CD4-positive, alpha-beta T cell treated with Interleukin-2 at 100 ng/mL for 4 hours (primary cell): ENCODE results near the gene REEP6.
"Not testable (repeated sequence)": the region's sequence is repeated elsewhere in the genome, so short reads cannot be mapped to it uniquely, and the experiment has no call there.

Experiments used
- DNase-seq: peaks from one replicate; pipeline ENCODE4 v3.0.0-alpha.2; 2020; ENCODE audit warnings: low spot score

The REEP6 gene

DNA sequence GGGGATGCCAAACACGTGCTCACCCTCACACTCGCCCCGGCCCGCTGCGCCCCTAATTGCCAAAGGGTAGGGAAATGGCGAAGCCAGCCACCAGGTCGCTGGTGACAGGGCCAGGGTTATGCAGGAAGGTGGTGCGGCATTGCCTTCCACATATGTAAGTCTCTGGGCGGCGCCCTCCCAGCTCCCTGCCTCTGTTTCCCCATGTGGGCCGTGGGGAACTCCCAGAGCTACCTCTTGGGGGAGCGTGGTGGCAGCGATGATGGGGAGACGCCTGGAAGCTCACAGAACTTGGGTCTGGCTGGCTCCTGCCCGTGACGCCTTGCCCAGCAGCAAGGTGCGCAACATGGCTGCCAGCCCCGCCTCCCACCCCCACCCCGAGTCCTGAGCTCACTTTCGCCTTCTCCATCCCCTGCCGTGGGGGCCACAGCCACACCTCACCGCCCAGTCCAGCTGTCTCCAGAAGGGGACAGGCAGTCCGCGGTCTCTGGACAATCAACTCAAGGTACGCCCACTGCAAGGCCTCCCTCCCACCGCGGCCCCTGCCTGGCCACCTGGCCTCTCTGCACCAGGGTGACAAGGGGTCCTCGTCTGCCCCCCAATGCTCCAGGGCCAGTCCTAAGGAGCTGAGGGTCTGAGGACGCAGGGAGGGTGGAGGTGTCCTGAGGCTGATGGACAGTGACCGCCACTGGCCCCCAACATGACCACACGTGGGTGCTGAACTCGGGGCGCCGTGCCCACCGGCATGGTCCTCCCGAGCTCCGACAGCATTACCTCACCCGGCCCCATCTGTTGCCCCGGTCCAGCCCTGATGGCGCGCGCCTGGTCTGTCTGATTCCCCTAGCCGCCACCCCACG is 18.5 kb upstream of the REEP6 start:
- DNase-seq: no peak

DNA sequence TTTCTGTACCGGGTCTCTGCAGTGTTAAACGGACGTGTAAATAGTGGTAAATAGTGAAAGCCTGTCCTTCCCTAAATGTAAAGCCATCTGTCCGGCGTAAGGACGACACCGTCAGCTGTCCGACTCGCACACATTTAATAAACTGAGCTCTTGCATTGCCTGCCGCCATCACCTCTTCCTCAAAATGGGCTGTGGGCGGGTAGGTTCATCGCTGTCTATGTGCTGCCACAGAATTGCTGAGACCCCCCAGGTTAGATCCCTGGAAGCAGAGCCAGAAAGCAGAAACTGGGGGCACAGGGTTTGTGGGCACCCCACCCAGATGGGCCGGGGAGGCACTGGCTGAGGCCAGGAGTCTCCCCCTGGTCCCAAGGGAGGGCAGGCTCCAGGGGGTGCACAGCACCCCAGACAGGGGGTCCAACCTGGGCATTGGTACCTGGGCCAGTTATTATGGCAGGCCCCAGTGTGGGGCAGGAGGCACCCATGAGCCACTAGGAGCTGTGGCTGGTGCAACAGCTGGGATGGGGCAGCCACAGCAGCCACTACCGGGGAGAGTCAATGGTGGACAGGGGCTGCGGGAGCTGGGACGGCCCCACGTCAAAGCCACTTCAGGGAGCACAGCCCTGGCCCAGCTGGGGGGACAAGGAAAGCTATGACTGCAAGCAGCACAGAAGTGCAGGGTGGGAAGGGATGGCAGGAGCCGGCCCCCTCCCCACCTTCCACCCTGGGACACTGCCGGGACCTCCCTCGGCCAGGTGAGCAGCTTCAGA is 17.7 kb upstream of the REEP6 start:
- DNase-seq: no peak

DNA sequence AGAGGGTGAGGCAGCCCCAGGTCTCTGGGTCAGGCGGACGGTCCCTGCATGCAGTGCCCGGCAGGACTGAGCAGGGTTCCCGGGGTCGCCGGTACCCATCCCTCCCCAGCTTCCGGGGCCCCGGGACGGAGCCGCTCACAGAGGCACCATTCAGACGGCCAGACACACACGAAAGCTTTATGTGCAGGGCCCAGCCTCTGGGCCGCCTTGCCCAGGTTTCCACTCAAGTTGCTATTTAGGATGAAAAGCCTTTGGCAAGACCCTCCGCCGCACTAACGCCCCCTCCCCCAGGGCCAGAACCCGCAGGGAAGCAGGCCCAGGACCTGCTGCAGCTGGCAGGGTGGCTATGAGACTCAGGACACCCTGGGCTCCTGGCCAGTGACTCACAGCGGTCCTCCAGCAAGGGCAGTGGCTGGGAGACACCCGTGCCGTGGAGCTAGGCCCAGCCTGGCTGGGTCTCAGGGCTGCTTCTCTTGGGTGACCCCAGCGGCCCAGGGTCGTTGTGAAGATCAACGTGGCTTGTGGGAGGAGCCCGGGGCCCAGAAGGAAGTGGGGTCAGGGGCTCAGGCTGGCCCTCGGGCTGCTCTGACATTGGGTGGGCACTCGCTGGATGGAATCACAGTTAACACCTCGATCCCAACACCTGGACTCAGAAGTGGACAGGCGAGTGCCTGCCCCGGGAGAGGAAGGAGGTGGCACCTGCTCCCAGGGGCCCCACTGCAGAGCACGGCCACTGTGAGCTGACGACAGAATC is 16.8 kb upstream of the REEP6 start:
- no peak for DNase-seq

DNA sequence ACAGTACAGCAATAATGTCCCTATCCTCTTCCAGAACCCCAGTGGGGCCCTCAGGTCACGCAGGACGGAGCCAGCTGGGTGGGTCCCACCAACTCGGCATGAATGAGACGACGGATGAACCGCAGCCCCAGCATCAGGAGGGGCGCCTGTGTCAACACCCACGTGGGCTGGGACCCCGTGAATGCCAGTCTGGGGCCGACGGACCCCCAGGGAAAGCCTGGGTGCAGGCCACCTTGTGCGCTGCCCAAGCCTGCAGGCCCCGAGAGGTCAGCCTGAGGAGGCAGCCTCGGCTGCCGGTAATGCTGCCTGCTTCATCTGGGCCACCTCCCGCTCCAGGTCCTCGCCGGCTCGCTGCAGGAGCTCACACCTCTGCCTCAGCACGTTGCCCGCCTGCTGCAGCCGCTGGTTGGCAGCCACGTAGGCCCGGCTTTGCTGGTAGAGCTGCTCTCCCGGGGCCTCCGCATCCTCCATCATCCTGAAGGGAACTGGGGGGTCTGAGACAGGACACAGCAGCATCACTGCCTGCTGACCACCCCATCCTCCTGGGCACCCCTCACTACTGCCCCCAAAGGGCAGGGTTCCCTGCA is 16.1 kb upstream of the REEP6 start:
- DNase-seq: no peak

DNA sequence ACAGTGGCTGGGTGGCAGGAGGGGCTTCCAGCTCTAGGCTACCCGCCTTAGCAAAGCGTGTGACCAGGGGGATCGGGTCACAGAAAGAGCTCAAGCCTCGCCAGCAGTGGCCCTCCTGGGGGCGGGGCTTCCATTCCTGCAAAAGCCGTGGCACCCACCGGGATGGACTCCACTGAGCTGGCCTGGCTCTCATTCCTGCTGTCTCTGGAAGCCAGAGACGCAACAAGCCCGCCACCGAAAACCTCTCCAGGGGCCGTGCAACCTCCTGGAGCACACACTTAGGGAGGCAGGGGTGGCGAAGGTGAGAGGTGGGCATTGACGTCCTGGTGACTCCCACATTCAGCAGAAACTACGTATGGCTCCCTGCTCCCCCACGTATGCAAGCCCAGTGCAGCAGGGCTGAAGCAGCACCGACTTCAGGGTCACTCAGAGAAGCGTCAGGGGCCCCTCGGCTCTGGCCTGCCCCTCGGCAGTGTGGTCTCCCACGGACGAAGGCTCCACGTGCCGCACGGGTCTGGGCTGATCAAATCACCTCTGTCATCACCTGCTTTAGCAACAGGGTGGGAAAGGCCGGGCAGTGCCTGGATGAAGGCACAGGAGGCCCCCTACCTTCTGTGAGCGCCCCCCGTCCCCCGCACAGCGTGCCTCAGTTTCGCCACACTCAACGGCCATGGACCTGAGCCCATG is 15.1 kb upstream of the REEP6 start:
- DNase-seq: no peak

DNA sequence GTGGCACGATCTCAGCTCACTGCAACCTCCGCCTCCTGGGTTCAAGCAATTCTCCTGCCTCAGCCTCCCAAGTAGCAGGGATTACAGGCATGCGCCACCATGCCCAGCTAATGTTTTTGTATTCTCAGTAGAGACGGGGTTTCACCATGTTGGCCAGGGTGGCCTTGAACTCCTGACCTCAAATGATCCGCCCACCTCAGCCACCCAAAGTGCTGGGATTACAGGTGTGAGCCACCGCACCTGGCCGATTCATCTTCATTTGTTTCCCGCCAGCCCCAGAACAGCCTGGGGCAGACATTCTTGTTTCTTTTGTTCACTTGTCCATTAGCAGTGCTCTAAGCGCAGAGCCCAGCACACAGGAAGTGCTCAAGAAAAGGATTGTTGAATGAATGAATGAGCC is 13.9 kb upstream of the REEP6 start:
- not testable (repeated sequence) for DNase-seq

DNA sequence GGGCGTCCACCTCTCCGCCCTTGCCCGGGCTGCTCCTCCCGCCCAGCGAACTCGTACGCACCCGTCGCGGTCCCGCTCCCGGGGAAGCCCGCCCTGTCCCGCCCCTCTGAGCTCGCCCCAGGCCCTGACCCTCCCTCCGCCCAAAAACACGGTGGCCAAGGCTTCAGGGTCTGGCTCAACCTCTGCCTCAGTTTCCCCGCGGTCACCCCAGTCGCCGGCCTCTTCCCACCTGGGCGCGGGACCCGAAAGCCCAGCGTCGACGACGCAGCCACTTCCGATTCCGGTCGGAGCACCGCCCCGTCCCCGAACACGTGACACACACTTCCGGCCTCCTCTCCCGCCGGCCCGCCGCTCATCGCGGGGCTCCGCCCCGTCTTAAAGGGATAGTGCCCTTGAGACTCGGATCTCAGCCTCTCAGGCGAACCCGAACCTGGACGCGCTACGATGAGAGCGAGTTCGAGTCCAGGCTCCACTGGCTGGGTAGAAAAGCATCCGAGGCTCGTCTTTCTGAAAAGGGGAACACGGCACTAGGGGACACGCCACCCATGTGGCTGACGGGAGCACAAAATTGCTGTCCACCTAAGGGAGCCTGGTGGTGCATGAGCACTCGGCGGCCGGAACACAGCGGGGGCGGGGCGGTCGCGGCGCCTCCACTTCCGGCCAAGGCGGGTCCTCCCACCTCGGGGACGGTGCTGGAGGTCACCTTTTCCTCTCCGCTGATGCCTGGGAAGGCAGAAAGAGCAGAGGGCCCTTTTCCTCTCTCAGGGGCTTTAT is 11.9 kb upstream of the REEP6 start, which contains the start of gene C19orf25:
Gene C19orf25, minus strand, starts transcription at position 282 of the 774 bp plus-strand sequence. CDS start 312 bp downstream, outside the sequence.
- peak; percentile 93 for DNase-seq

DNA sequence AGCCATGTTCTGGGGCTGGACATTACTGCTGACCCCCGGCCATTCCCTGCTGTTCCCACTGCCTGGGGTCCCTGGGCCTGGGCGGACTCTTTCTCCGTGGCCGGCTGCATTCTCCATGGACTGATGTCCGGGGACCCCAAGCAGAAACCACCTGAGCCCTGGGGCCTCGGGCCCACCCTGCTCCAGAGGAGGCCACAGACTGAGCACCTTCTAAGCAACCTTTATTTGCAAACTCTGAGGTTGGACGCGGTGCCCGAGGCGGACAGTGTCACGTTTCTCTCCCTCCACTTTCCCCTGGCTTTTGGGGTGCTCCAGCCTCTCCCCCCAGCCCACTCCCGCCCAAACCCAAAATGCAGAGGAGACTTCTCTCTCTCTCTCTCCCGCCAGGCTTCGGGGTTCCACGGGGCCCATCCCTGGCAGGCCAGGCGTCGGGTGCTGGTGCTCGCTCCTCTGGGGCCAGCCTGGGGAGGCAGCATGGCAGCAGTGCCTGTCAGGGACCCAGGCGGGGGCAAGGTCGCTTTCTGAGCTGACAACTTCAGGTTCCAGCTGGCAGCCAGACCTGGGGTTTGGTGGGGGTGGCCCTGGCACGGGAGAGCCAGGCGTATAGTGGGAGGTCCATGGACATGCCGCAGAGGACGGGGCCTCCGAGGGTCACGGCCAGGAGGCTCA is 9.6 kb upstream of the REEP6 start:
- no peak for DNase-seq

DNA sequence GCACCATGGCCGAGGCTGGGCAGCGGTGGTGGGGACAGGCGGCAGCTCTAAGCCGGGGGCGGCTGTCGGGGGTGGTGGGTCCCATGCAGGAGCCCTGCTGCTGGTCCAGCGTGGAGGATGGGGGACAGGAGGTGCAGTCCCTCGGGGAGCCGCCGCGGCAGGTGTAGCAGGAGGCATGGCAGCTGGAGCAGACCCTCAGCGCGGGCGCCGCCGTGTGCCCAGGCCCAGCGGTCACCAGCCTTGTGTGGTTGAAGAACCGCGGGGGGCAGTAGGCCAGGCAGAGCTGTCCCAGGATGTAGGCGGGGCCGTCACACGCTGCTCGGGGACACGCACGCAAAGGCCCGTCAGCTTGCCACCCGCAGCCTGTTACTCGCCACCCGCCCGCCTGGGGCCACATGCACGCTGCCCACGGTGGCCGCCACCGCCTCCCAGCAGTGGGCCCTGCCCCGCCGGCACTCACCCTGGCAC is 9.1 kb upstream of the REEP6 start:
- no peak for DNase-seq

DNA sequence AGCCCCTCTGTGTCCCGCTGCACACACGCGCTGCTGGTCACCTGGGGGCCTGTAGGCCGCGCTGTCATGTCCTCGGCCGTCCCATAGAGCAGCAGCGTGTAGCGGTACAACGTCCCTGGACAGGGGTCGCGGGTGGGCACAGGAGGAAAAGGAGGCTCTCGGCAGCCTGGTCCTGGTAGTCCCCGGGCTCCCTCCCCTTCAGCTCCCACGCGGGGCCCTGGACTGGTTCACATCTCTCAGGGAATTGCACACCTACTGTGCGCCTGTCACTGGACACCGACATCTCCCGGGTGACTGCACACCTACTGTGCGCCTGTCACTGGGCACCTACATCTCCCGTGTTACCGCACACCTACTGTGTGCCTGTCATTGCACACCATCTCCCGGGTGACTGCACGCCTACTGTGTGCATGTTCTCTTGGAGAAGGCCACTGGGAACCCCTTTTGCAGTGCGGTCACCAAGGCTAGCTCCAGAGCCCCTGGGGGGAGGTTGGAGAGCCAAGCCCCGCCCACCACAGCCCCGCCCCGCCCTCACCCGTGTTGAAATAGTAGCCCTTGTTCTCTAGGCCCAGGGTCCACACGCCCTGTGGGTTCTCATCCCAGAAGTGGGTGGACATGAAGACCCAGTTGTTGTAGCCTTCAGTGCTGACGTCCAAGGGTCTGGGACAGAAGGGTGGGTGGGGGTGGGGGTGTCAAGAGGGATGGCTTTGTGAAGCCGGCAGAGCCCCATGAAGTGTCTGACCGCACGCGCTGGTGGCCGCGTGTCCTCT is 8.4 kb upstream of the REEP6 start:
- DNase-seq: no peak

DNA sequence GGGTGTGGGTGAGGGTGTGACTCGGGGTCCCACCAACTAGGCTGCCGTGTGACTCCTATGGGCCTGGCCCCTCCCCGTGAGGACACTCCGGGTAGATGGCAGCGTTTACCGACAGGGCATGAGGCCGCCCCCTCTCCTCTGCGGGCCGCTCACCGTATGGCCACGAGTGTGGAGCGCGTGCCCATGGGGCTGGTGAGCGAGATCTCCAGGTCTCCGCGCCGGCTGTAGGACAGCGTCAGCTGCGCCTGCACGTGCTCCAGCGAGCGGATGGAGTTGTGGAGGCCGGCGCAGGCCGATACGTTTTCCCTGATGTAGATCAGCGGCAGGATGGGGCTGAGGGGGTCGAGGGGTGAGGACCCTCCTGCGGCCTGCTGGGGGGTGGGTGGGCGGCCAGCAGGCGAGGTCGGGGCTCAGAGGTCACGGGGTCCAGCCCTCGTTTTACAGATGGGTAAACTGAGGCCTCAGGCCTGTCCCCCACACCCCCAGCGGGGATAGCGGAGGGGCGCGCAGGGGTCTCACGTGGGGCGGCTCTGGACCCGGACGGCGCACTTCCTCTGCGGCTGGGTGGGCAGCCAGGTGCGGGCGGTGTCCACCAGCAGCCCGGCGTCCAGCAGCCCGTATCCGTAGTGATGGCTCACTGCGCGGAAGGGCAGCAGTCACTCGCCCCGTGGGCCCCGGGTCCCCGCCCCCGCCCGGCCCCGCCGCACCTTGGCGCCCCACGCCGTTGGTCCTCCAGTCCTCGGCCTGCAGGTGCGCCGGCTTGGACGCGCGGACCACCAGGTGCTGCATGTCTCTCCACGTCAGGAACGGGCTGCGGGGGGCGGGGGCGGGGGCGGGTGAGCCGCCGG is 7.6 kb upstream of the REEP6 start:
- DNase-seq: no peak

DNA sequence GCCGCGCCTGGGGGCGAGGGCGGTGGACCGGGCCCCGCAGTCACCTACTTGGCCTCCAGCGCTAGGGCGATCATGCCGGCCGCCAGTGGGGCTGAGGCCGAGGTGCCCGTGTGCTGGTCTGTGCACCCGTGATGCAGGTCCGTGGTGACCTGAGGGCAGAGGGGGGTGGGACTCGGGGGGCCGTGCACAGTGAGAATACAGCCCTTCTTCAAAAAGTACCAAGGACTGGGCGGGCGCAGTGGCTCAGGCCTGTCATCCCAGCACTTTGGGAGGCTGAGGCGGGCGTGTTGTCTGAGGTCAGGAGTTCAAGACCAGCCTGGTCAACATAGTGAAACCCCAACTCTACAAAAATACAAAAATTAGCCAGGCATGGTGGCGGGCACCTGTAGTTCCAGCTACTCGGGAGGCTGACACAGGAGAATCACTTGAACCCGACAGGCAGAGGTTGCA is 7.0 kb upstream of the REEP6 start:
- no peak for DNase-seq

DNA sequence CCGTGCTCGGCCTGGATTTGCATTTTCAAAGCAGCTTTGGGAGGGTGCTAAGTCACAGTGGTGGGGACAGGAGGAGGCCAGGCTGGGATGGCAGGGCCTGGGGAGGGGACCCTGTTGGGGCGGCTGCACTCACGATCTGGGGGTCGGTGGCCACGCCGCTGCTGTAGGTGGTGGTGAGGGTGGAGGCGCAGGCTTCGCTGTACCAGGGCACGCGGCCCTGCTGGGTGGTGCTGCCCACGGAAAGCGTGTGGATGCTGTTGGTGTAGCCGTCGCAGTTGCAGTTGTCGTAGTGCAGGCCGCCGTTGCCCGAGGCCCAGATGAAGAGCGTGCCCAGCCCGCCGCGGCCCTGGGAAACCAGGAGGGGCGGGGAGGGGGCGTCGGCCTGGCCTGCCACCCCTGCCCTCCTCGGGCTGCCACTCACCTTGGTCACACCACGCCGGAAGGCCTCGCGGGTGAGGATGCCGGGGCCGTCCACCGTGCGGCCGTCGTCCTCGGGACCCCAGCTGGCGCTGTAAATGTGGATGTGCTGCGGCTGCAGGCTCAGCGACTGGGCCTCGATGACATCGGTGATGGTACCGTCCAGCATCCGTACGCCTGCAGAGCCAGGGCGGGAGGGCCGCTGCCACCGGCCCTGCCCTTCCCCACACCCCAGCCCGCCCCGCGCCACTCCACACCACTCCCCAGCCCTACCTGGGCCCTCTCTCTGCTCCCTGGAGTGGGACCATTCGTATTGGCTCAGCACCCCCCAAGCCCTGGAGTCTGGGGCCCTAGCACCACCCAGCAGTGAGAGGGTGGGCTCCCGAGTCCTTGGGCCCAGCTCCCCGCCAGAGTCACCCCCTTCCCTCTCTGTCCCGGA is 4.0 kb upstream of the REEP6 start:
- no peak for DNase-seq

DNA sequence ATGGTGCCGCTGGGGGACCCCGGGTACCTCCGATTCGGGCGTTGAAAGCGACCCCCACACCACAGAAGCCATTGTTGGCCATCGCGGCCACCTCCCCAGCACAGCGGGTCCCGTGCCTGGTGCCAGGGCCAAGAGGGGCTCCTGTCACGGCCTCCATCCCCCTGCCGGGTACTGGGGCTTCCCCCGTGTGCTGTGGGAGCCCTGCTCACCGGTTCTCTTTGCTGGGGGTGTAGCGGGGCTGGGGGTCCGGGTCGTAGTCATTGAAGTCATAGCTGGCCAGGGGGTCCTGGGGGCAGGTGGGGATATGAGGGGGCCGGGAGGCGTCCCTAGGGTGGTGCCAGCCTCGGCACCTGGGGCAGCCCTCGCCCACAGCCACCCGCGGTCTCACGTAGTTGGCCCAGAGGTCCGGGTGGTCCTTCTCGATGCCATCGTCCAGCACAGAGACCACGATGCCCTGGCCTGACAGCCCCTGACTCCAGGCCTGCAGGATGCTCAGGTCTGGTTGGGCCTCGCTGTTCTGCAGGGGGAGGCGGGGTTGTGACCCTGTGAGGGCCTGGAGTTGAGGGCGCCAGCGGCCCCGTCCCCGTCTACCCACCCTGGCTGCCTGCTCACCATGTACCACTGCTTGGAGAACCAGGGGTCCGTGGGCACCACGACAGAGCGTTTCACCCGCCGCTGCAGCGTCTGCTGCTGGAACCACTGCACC is 3.3 kb upstream of the REEP6 start:
- DNase-seq: no peak

DNA sequence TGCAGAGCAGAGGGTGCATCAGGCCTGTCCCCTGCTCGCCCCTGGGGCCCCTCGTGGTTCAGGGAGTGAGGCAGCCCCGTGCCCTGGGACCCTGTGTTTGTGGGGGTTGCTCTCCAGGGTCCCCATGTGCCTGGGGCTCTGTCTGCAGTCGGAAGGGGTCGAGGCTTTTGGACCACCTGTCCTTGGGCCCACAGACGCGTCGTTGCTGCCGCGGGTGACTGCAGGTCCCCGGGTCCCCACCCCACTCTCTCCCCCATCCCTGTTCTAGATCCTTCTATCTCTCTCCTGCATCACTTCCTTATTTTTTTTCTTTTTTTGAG is 2.7 kb upstream of the REEP6 start:
- no peak for DNase-seq

DNA sequence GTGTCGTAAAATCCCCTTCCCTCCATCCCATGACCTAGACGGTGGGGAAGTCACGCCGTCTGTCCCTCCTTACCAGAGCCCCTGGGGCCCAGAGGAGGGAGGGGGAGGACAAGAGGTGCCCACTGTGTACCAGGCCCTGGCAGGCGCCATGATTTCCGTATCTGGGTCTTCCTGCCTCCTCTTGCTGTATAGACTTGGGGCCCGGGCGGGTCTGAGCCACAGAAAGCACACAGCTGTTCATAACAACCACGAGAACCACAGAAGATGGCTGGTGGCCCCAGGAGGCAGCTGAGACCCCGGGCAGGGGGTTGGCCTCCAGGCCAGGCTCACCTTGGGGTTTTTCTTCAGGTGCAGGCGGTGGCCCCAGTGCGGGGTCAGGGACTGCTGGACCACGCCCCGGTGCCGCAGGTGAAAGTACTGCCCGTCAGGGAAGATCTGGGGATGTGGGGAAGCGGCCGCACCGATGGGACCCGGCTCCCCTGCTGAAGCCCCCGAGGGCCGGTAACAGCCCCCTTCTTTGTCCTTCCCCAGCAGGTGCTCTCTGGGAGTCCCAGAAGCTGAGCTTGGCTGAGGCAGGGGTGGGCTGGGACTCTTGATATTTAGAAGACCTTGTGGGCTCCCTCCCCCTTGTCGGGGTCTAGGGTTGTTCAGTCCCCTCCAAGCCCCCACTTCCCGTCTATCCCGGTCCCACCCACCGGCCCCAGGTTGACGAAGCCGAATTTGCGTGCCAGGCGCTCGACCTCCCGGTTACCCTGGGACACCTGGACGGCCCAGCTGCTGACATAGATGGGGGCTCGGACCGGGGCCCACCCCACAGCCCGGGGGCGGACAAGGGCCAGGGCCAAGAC is 1.3 kb upstream of the REEP6 start:
- DNase-seq: no peak
